Adrenal gland (tissue), 5 donors: ENCODE measurements around the gene SLC22A3.

Source experiments
- CTCF ChIP-seq, 6 experiments: fragments of 450-650 bp in 4 of 6; fragments of 200-600 bp in 2 of 6; sonication (generic) in 1 of 6; IDR thresholded peaks; 1 replicate in 5 of 6; 2 replicates in 1 of 6; pipeline versions ENCODE4 v1.5.1 to v1.8.0; 2016 to 2021; ENCODE audit warnings: antibody characterized with exemption in 6 of 6, mild to moderate bottlenecking in 2 of 6, moderate library complexity in 1 of 6
- POLR2A ChIP-seq, 2 donors: fragments of 450-650 bp; IDR thresholded peaks; one replicate each; pipeline ENCODE4 v1.6.1; 2017; ENCODE audit warnings: antibody characterized with exemption in 2 of 2, mild to moderate bottlenecking in 2 of 2, moderate library complexity in 1 of 2
- donor health status: DM: no; HTN: no; CAD: no.

- no peak for TF ChIP-seq CTCF (IDR thresholded peaks at IDR 0.05)
- no peak for TF ChIP-seq POLR2A (IDR thresholded peaks at IDR 0.05)
Measured at GRCh38 chr6:160367798-160368547, 19.8 kb downstream of the SLC22A3 start.
